ENCODE measurements around the gene BCL10.

The BCL10 gene

DNA sequence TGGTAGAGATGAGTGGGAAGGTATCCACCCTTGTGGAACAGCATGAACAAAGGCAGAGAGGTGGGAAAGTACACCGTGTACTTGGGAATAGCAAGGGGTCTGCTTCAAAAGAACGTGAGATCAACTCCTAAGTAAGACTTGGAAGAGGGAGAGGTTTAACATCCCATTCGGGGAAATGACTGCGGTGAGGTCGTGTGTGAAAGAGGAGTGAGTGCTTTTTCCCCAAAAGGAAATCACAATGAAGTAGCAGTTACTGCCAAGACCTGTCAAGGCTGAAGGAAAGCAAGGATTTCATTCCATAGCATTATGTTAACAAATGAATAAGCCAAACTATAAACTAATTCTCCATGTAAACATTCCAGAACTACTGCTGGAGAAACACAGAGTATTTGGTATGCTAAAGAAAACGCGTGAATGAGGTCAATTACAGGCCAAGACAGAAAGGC is 55.7 kb downstream of the BCL10 start:
- DNase-seq (ENCODE audit: low spot score) = no peak

DNA sequence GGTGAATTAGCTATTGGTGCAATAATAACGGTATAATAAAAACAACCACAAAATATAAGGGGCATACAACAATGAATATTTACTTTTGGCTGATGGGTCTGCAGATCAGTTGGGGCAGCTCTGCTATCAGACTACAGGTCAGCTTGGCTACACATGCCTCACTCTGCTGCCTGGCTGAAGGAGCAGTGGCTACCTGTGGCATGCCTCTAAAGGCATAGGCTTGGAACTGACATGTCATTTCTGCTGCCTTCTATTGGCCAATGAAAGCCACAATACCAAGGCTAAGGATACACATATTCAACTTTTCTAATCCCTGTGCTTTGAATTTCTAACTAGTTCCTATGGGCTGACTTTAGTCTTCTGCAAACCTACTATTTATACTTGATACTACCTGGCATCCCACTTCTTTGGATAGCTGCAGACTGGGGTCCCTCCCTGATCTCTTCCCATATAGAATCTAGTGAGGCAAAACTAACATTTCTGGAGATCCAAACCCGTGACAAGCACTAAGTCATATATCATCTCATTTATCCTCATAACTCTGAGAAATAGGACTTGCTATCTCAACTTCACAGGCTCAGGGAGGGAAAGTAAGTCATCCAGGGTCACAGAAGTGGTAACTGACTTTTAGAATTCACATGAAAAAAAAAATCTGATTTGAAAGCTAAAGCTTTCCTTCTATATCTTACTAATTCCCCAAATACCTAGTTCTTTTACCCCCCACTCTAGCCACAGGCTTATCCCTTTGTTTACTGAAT is 56.4 kb downstream of the BCL10 start:
- DNase-seq (ENCODE audit: low spot score) = no peak

DNA sequence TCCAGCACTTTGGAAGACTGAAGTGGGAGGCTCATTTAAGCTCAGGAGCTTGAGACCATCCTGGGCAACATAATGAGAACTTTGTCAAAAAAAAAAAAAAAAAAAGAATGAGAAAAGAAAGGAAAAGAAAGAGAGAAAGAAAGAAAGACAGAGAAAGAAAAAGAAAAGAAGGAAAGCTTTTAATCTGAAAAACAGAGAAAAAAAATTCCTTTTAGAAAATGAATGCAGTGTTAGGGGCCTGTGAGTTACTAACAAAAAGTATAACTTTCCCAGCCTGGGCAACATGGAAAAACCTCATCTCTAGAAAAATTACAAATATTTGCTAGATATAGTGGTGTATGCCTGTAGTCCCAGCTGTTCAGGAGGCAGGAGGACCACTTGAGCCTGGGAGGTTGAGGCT is 59.7 kb downstream of the BCL10 start:
- no peak for DNase-seq (ENCODE audit: low spot score)

Data from ecto neural progenitor cell (in vitro differentiated cells).